ENCODE measurements around the gene NFATC2. TPM values are rescaled to one million over a fixed set of nuclear protein-coding genes. Genes with fewer than 3 reads are reported as not detected.
A peak's percentile ranks its signal among the peaks of the same experiment; 100 is the strongest.

The NFATC2 gene
- total RNA-seq, 2 donors from 2014 or later, result 29.4 to 41.1 TPM

- Mint-ChIP-seq H3K4me3 (peak overlapping the region; percentile 77), H3K27ac (peak overlapping the region; percentile 82), H3K36me3 (ENCODE audit: low read depth) (peaks cover 96% of the 10 kb centered on the region), H3K9me3 (no peaks in the 10 kb centered on the region), H3K4me1 (peaks cover 71% of the 10 kb centered on the region), H3K27me3 (no peaks in the 10 kb centered on the region)
- peak; percentile 36 for ATAC-seq (replicated peaks)
Measured at GRCh38 chr20:51494241-51495110, 48.0 kb downstream of the NFATC2 start.

- Mint-ChIP-seq H3K27ac (no peak overlapping the region), H3K27me3 (no peaks in the 10 kb centered on the region), H3K36me3 (ENCODE audit: low read depth) (peaks cover 95% of the 10 kb centered on the region), H3K4me1 (peaks cover 66% of the 10 kb centered on the region), H3K9me3 (no peaks in the 10 kb centered on the region), H3K4me3 (peak overlapping the region; percentile 77)
- ATAC-seq (replicated peaks), result no peak
Measured at GRCh38 chr20:51493346-51493791, 49.1 kb downstream of the NFATC2 start.

- H3K4me3 Mint-ChIP-seq, result no peak overlapping the region
- ATAC-seq (replicated peaks), result no peak
- peaks cover 95% of the 10 kb centered on the region for H3K36me3 Mint-ChIP-seq (ENCODE audit: low read depth)
- H3K27me3 Mint-ChIP-seq, result no peaks in the 10 kb centered on the region
- no peak overlapping the region for H3K27ac Mint-ChIP-seq
- no peaks in the 10 kb centered on the region for H3K9me3 Mint-ChIP-seq
- H3K4me1 Mint-ChIP-seq, result peaks cover 65% of the 10 kb centered on the region
Measured at GRCh38 chr20:51492167-51493092, 50.1 kb downstream of the NFATC2 start.

- ATAC-seq (replicated peaks), result no peak
- Mint-ChIP-seq H3K27ac (no peak overlapping the region), H3K9me3 (no peaks in the 10 kb centered on the region), H3K27me3 (no peaks in the 10 kb centered on the region), H3K4me3 (no peak overlapping the region), H3K36me3 (ENCODE audit: low read depth) (peaks cover 92% of the 10 kb centered on the region), H3K4me1 (peaks cover 59% of the 10 kb centered on the region)
Measured at GRCh38 chr20:51491393-51491792, 51.1 kb downstream of the NFATC2 start.

GRCh38 chr20:51490635-51491034, 51.9 kb downstream of the NFATC2 start:
- Mint-ChIP-seq H3K36me3 (ENCODE audit: low read depth) (peaks cover 92% of the 10 kb centered on the region), H3K4me3 (no peak overlapping the region), H3K4me1 (peaks cover 59% of the 10 kb centered on the region), H3K27me3 (no peaks in the 10 kb centered on the region), H3K9me3 (no peaks in the 10 kb centered on the region), H3K27ac (no peak overlapping the region)
- no peak for ATAC-seq (replicated peaks)

GRCh38 chr20:51489611-51490010, 52.9 kb downstream of the NFATC2 start:
- no peak overlapping the region for H3K27ac Mint-ChIP-seq
- peaks cover 52% of the 10 kb centered on the region for H3K4me1 Mint-ChIP-seq
- H3K27me3 Mint-ChIP-seq, result no peaks in the 10 kb centered on the region

GRCh38 chr20:51488331-51488730, 54.2 kb downstream of the NFATC2 start:
- ATAC-seq (replicated peaks), result no peak
- Mint-ChIP-seq H3K27ac (peak overlapping the region; percentile 22), H3K9me3 (no peaks in the 10 kb centered on the region), H3K4me1 (peaks cover 56% of the 10 kb centered on the region), H3K4me3 (no peak overlapping the region), H3K27me3 (no peaks in the 10 kb centered on the region), H3K36me3 (ENCODE audit: low read depth) (peaks cover 94% of the 10 kb centered on the region)

More at GRCh38 chr20:51489611-51490010, 52.9 kb downstream of the NFATC2 start:
- no peaks in the 10 kb centered on the region for H3K9me3 Mint-ChIP-seq
- peaks cover 92% of the 10 kb centered on the region for H3K36me3 Mint-ChIP-seq (ENCODE audit: low read depth)
- H3K4me3 Mint-ChIP-seq, result no peak overlapping the region
- ATAC-seq (replicated peaks), result no peak

- peaks cover 56% of the 10 kb centered on the region for H3K4me1 Mint-ChIP-seq
- H3K27me3 Mint-ChIP-seq, result no peaks in the 10 kb centered on the region
- peak; percentile 52 for ATAC-seq (replicated peaks)
- H3K27ac Mint-ChIP-seq, result no peak overlapping the region
- peak overlapping the region; percentile 20 for H3K4me3 Mint-ChIP-seq
- H3K9me3 Mint-ChIP-seq, result no peaks in the 10 kb centered on the region
- H3K36me3 Mint-ChIP-seq (ENCODE audit: low read depth), result peaks cover 90% of the 10 kb centered on the region
Measured at GRCh38 chr20:51487565-51488268, 54.8 kb downstream of the NFATC2 start.

GRCh38 chr20:51487076-51487475, 55.4 kb downstream of the NFATC2 start:
- Mint-ChIP-seq H3K36me3 (ENCODE audit: low read depth) (peaks cover 87% of the 10 kb centered on the region), H3K4me1 (peaks cover 60% of the 10 kb centered on the region), H3K27me3 (no peaks in the 10 kb centered on the region), H3K4me3 (no peak overlapping the region), H3K27ac (no peak overlapping the region), H3K9me3 (no peaks in the 10 kb centered on the region)
- ATAC-seq (replicated peaks), result no peak

- Mint-ChIP-seq H3K9me3 (no peaks in the 10 kb centered on the region), H3K27me3 (no peaks in the 10 kb centered on the region), H3K4me3 (no peak overlapping the region), H3K27ac (no peak overlapping the region), H3K36me3 (ENCODE audit: low read depth) (peaks cover 87% of the 10 kb centered on the region), H3K4me1 (peaks cover 60% of the 10 kb centered on the region)
- no peak for ATAC-seq (replicated peaks)
Measured at GRCh38 chr20:51486197-51487005, 56.1 kb downstream of the NFATC2 start.

GRCh38 chr20:51484831-51485230, 57.7 kb downstream of the NFATC2 start:
- Mint-ChIP-seq H3K36me3 (ENCODE audit: low read depth) (peaks cover 85% of the 10 kb centered on the region), H3K27ac (no peak overlapping the region), H3K27me3 (no peaks in the 10 kb centered on the region), H3K4me3 (no peak overlapping the region), H3K9me3 (no peaks in the 10 kb centered on the region), H3K4me1 (peaks cover 71% of the 10 kb centered on the region)
- no peak for ATAC-seq (replicated peaks)

- H3K4me1 Mint-ChIP-seq, result peaks cover 69% of the 10 kb centered on the region
Measured at GRCh38 chr20:51484141-51484815, 58.2 kb downstream of the NFATC2 start.

GRCh38 chr20:51482836-51483473, 59.6 kb downstream of the NFATC2 start:
- Mint-ChIP-seq H3K27ac (peak overlapping the region; percentile 95), H3K4me1 (peaks cover 74% of the 10 kb centered on the region), H3K27me3 (no peaks in the 10 kb centered on the region), H3K9me3 (no peaks in the 10 kb centered on the region), H3K4me3 (peak overlapping the region; percentile 78), H3K36me3 (ENCODE audit: low read depth) (peaks cover 85% of the 10 kb centered on the region)
- no peak for ATAC-seq (replicated peaks)

More at GRCh38 chr20:51484141-51484815, 58.2 kb downstream of the NFATC2 start:
- H3K27ac Mint-ChIP-seq, result peak overlapping the region; percentile 31
- H3K36me3 Mint-ChIP-seq (ENCODE audit: low read depth), result peaks cover 84% of the 10 kb centered on the region
- no peaks in the 10 kb centered on the region for H3K27me3 Mint-ChIP-seq
- no peak overlapping the region for H3K4me3 Mint-ChIP-seq
- no peaks in the 10 kb centered on the region for H3K9me3 Mint-ChIP-seq
- no peak for ATAC-seq (replicated peaks)

All from activated T-helper 17 cell treated with anti-CD3 and anti-CD28 coated beads, Interleukin-2, amount 50 U/mL, for 72 hours (primary cell).